Inflammatory macrophage (primary cell): ENCODE data around the gene ACBD5.
"Not testable (repeated sequence)": the region's sequence is repeated elsewhere in the genome, so short reads cannot be mapped to it uniquely, and the experiment has no call there.

Experiments
- DNase-seq, 2 donors: peaks; one replicate each; pipeline ENCODE4 v3.0.0-alpha.2; 2020 to 2022
- total RNA-seq, 18 experiments: gene quantifications; one replicate each; lab custom pipeline; 2026; ENCODE audit warnings: mixed read lengths in 6 of 18, inconsistent platforms in 2 of 18; lab: John Stamatoyannopoulos, UW

ACBD5 gene
- total RNA-seq = 35.7 to 92.3 (median 57.2) reads per million in 18 experiments

- peak; percentile 96 to 97 for DNase-seq
These were observed at the start of gene ACBD5 for GRCh38 chr10:27240212-27241009. ACBD5 (minus strand) TSS chr10:27240797; CDS start chr10:27240688, 109 bp downstream.

DNA sequence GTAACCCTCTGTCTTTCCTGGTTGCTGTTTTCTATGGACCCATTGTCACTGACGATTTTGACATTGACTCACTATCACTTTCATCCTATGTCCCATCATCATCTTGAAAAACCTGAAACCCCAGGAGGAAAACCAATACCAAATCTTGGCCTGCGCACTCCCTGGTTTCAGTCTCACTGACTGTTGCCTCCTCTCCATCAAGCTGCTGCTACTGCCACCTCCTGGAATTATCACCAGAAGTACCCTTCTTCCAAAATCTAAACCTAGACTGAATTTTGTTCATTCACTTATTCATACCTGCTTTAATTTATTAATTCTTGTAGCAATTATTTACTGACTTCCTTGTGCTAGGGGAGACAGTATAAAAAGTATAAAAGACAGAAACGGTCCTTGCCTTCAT is 44.5 kb upstream of the ACBD5 start:
- peak; percentile 2 to 11 for DNase-seq

- no peak for DNase-seq
These were observed 36.0 kb upstream of the ACBD5 start for GRCh38 chr10:27276581-27276980.

DNA sequence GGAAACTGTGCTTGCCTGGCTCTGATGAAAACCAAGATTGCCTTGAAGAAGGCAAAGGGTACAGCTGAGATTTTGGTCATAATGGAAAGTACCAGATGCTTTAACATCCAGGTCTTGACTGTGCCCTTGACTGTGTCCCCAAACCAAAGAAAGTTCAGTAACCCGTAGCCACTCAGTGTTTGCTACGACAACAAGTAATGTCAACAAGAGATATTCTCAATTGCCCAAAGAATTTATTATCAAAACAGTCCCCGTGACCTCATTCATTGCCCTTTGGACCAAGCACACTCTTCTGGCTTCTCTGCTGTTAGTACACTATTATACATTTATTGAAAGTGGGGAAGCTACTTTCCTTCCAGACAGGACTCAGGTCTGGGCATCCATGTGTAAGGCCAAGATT is 25.4 kb upstream of the ACBD5 start:
- DNase-seq = not testable (repeated sequence)

DNA sequence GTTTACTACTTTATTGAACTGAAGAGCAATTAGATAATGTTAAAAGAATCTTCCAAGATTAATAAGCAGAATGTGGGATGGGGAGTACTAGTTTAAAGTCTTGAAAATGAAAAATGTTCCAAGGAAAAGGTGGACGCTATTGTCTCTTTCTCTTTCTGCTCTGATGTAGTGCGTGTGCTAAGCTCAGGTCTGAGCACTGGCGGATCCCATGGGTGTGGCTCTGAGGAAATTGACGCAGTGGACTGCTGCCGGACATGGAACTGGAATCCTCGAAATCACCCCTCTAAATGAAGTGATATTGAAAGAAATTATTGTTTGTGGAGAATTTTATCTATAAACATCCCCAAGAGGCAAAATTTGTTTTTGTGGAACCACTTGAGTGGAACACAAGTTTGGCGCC is 22.2 kb upstream of the ACBD5 start:
- DNase-seq = not testable (repeated sequence)

GRCh38 chr10:27258838-27259812 is 18.5 kb upstream of the ACBD5 start:
- DNase-seq = no peak

- no peak for DNase-seq
These were observed 17.9 kb upstream of the ACBD5 start for GRCh38 chr10:27258492-27258837.

DNA sequence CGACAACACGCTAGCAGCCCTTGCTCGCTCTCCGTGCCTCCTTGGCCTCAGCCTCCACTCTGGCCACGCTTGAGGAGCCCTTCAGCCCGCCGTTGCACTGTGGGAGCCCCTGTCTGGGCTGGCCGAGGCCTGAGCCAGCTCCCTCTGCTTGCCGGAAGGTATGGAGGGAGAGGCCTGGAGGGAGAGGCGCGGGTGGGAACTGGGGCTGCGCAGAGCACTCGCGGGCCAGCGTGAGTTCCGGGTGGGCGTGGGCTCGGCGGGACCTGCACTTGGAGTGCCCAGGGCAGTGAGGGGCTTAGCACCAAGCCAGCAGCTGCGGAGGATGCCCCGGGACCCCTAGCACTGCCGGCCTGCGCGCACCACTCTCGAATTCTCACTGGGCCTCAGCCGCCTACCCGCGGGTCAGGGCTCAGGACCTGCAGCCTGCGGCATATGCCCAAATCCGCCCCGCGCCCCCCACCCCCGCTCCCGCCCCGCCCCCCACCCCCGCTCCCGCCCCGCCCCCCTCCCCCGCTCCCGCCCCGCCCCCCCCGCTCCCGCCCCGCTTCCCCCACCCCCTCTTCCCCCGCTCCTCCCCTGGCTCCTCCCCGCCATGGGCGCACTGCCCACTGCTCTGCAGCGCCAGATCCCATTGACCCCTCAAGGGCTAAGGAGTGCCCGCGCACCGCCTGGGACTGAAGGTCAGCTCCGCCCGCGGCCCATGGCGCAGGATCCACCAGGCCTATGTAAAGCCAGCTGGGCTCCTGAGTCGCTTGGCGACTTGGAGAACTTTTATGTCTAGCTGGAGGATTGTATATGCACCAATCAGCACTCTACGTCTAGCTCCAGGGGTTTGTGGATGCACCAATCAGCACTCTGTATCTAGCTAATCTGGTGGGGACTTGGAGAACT is 15.9 kb upstream of the ACBD5 start:
- no peak for DNase-seq

GRCh38 chr10:27253576-27253975 is 13.0 kb upstream of the ACBD5 start:
- no peak for DNase-seq

DNA sequence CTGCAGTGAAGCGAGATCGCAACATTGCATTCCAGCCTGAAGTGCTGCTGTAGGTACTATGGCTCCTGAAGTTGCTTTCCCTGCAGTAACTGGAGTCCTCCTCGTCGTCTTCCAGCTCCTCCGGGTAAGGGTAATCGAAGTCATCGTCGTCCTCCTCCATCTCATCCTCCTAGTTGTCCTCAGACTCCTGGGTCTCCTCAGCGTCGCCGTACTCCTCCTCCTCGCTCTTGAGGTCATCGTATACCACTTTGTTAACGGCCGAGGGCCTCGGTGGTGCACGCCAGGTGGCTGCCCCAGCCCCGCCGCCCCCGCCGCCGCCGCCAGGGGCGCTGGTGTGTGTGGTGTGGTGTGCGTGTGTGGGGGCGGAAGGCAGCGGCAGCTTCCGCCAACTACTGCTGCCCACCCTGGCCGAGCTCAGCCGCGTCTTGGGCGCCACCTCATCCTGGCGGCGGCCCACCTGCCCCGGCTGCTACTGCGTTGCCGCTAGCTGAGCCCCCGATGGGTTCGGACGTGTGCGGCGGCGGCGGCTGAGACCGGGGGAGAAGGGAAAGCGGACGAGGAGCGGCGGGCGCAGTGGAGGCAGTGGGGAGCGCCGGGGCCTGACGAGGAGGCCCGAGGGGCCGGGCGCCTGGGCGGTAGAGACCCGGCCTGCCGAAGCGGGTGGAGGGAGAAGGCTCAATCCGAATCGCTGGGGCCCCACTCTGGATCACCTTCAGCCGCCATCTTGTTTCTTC is 11.8 kb upstream of the ACBD5 start:
- DNase-seq = peak; percentile 53 to 66

DNA sequence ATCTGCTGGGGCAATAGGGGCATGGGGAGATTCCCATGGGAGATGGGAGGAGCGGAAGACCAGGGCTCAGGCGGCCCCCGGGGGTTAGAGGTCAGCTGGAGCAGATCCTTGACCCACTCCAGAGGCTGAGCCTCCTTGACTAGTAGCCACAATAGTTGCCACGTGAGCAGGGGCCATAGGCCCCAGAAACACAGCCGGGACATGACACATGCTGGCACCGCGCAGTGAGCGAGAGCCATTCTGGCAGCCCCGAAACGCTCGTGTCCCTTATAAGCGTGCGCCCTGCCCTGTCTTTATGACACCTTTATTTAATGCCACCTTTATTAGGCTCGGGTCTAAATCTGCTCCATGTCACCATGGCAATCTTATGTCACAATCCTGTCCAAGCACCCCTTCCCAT is 11.0 kb upstream of the ACBD5 start:
- no peak for DNase-seq

GRCh38 chr10:27248215-27248614 is 7.6 kb upstream of the ACBD5 start:
- DNase-seq = no peak

DNA sequence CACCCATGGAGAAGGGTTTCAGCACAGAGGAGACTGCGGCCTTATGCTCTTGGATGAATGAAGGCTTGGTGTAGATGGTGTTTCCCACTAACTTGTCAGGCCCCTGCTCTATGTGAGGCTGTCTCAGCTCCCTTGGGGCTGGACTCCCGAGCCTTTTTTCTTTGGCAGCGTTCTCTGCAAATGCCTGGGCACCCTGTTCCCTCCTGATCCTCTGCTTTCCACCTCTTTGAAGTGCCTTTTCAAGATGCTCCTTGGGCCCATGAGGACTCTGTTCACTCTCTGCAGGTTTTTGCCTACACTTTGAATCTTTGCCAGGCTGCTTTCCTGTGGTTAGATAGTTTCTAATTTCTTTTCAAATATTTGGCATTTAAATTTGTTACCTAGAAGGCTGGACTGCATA is 6.8 kb upstream of the ACBD5 start:
- DNase-seq = no peak

DNA sequence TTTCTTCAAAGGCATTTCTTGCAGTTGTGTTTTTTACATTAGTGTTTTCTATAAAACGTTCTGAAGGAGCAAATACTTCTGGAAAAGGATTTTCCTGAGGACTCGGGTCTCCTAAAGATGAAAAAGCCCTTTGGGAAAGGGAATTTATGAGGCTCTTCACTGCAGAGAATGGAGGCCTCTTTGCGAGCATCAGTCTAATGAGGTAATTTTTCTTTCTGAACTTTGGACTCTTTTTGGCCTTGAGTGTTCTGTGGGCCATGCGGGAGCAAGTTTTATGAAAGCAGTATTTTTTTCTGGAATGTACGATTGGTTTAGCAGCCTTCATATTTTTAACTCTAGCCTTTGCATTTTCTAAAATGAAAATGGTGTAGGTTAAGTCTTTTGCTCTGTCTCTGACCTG is 6.4 kb upstream of the ACBD5 start:
- no peak for DNase-seq

DNA sequence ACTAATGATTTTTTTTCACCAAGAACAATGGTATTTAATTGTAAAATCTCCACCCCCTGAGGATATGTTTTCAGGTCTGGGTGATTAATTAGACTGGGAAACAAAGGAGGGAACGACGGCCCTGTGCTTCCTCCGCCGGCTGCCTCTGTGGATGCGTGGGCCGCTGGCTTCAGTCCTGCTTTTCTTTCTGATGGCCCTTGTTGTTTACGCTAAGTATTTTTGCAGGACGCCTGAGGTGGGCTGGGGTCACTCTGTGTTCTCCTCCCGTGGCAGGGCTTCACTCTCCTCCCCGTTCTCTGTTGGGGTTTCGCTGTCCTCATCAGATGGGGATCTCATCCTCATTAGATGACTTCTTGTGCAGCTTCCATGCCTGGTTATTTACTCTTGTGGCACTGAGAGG is 5.2 kb upstream of the ACBD5 start:
- DNase-seq = no peak

GRCh38 chr10:27244976-27245375 is 4.4 kb upstream of the ACBD5 start:
- DNase-seq = no peak

- peak; percentile 50 to 76 for DNase-seq
These were observed 2.5 kb upstream of the ACBD5 start for GRCh38 chr10:27242951-27243551.

GRCh38 chr10:27242473-27242950 is 1.9 kb upstream of the ACBD5 start:
- no peak for DNase-seq

- DNase-seq = peak; percentile 98
These were observed 1.3 kb upstream of the ACBD5 start for GRCh38 chr10:27241652-27242472.

GRCh38 chr10:27241010-27241651 is 534 bp upstream of the ACBD5 start:
- peak; percentile 48 to 56 for DNase-seq
